GM12874 (cell line): ENCODE data around the gene SESN1.

Source experiments
- TF ChIP-seq, protein P1 (sequence below): IDR thresholded peaks from 2 replicates; pipeline ENCODE4 v1.5.1; 2011; ENCODE audit warnings: low read depth, mild to moderate bottlenecking, control low read depth, low read length, moderate library complexity; ENCODE audit not compliant: insufficient read depth

The SESN1 gene

GRCh38 chr6:109002051-109002697 is 92.5 kb downstream of the SESN1 start:
- TF ChIP-seq, protein P1, sequence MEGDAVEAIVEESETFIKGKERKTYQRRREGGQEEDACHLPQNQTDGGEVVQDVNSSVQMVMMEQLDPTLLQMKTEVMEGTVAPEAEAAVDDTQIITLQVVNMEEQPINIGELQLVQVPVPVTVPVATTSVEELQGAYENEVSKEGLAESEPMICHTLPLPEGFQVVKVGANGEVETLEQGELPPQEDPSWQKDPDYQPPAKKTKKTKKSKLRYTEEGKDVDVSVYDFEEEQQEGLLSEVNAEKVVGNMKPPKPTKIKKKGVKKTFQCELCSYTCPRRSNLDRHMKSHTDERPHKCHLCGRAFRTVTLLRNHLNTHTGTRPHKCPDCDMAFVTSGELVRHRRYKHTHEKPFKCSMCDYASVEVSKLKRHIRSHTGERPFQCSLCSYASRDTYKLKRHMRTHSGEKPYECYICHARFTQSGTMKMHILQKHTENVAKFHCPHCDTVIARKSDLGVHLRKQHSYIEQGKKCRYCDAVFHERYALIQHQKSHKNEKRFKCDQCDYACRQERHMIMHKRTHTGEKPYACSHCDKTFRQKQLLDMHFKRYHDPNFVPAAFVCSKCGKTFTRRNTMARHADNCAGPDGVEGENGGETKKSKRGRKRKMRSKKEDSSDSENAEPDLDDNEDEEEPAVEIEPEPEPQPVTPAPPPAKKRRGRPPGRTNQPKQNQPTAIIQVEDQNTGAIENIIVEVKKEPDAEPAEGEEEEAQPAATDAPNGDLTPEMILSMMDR: no peak

DNA sequence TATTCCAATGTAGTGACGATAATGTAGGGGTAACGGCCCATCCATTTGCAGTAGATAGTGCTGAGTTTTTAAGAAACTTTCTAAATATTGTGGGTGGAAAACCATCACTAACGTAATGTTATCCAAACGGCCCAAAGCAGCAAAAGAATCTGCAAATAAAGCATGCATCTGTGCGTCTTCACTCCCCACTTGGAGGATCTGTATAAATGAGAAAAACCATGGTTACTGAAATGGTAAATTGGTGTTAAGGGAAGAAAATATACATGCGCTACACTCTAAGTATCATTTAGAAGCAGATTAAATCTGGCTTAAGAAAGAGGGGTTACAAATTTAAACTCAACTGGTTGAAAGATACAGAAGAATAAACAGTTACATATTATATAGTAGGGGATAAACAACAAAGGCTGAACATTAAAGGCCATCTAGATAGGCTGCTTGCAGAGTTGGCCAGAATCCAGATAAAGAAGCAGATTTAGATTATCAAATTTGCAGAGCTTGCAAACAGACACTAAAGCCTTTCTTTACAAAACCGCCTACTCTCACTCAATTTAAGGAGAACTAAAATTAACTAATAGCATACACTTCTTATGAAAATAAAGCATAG is 93.3 kb downstream of the SESN1 start:
- TF ChIP-seq, protein P1: no peak

DNA sequence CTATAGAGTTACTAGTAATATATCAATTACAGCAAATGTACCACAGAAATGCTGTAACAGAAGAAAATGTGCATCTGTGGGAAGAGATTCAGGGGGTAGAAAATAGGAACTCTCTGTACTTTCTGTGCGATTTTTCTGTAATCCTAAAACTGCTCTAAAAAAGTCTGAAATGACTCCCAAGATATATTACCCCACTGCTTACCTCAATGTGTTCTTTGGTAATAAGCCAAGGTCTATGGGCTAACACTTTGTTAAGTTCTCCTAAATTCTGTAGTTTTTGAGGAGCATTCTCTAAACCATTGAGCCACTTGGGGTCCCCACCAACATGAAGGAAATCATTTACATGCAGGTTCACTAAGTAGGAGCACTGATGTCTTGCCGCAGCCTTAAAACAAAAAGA is 94.4 kb downstream of the SESN1 start:
- TF ChIP-seq, protein P1: no peak

DNA sequence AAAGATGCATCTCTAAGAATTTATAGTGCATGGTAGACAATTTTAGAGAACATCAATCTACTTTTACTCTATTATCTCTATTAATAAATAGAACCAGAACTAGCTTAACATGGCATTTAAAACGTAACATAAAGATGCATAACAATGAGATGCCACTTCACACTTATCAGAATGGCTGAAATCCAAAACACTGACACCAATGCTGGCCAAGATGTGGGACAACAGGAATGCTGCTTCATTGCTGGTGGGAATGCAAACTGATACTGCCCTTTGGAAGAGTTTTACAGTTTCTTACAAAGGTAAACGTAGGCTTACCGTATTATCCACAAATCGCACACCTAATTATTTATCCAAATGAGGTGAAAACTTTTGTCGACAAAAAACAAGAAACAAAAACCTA is 95.2 kb downstream of the SESN1 start:
- TF ChIP-seq, protein P1: no peak

GRCh38 chr6:108998485-108998884 is 96.2 kb downstream of the SESN1 start:
- TF ChIP-seq, protein P1: no peak

DNA sequence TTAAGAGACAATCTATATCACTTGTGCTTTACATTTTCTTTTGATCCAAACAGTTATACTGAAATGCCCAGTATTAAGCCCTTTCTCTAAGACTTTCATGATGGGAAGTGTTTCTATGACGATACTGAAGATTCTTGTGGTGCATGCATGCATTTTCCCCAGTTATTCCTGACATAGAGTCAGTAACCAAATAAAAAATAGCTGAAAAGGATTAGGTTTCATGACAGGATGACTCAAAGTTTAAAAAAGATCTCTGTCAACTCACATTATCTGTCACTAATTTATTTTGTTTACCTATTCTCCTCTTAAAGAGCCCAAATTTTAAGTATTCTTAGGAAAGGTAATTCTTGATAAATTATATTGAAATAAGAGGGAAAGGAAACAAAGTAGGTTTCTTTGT is 98.4 kb downstream of the SESN1 start:
- TF ChIP-seq, protein P1: no peak

DNA sequence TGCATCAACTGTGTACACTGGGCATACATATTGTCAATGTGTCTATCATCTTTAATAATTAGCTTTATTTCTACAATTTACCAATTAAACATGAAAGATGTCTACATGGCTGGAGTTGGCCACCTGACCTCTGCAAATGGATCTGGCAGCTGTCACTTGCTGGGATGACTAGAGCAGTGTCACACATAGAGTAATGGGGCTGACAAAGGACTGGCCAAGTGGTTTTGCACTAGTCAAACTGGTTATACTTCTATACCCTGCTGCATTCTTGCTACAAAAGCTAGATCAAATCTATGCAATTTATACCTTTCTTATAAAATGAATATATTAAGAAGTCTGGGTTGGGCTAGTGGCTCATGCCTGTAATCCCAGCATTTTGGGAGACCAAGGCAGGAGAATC is 99.3 kb downstream of the SESN1 start:
- TF ChIP-seq, protein P1: no peak
